NB4 (cell line): ENCODE data around the gene TRDMT1.

Source experiments
- CTCF ChIP-seq: IDR thresholded peaks from one replicate; pipeline ENCODE4 v1.5.1; 2012; ENCODE audit warnings: low read depth, low read length
- MAX ChIP-seq: IDR thresholded peaks from 2 replicates; pipeline ENCODE4 v1.6.1; 2011; ENCODE audit warnings: low read depth, low read length
- MYC ChIP-seq: IDR thresholded peaks from 2 replicates; pipeline ENCODE4 v1.6.1; 2011; ENCODE audit warnings: low read depth, low read length
- POLR2A ChIP-seq: IDR thresholded peaks from 2 replicates; pipeline ENCODE4 v1.6.1; 2011; ENCODE audit warnings: mild to moderate bottlenecking; ENCODE audit not compliant: insufficient read length; ENCODE audit errors: extremely low read depth

- TF ChIP-seq CTCF: no peak
- no peak for TF ChIP-seq POLR2A
- TF ChIP-seq MAX: no peak
- TF ChIP-seq MYC: no peak
Observed at GRCh38 chr10:17115683-17116082, 85.8 kb downstream of the TRDMT1 start.
